ENCODE results near the gene RNF19B. TPM values are rescaled to one million over a fixed set of nuclear protein-coding genes. Genes with fewer than 3 reads are reported as not detected.

Gene RNF19B, protein sequence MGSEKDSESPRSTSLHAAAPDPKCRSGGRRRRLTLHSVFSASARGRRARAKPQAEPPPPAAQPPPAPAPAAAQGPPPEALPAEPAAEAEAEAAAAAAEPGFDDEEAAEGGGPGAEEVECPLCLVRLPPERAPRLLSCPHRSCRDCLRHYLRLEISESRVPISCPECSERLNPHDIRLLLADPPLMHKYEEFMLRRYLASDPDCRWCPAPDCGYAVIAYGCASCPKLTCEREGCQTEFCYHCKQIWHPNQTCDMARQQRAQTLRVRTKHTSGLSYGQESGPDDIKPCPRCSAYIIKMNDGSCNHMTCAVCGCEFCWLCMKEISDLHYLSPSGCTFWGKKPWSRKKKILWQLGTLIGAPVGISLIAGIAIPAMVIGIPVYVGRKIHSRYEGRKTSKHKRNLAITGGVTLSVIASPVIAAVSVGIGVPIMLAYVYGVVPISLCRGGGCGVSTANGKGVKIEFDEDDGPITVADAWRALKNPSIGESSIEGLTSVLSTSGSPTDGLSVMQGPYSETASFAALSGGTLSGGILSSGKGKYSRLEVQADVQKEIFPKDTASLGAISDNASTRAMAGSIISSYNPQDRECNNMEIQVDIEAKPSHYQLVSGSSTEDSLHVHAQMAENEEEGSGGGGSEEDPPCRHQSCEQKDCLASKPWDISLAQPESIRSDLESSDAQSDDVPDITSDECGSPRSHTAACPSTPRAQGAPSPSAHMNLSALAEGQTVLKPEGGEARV
- 10 to 100 TPM; 15.4 to 18.0 (median 16.6) TPM for polyA plus RNA-seq (ENCODE audit: insufficient read length in 4 of 4)

GRCh38 chr1:32964461-32965250 is at the start of gene RNF19B:
TSS of gene RNF19B (minus strand) at chr1:32964809. CDS start at chr1:32964685, 124 bp downstream.
- DNase-seq (ENCODE audit: low read depth in 4 of 4, low spot score in 3 of 4): peak; percentile 79 to 87 (median 83)

DNA sequence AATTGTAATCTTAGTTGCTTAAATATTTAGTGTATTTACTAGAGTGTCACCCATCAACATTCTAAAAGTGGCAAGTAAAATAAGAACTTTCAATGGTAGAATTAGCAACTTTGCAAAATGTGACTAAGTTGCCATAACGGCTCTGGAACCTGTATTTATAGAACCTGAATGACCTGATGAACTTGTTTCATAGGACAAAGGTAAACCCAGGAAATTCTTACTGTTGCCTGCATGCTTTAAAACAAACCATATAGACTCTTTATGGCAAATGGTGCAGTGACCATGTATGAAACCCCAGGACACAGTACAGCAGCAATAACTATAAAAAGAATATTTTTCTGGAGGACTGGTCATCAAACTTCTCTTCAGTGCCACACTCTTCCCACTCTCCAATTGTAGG is 49.2 kb upstream of the RNF19B start:
- no peak for DNase-seq (ENCODE audit: low read depth in 4 of 4, low spot score in 3 of 4)

GRCh38 chr1:33012165-33012564 is 47.6 kb upstream of the RNF19B start:
- DNase-seq (ENCODE audit: low read depth in 4 of 4, low spot score in 3 of 4): no peak

- no peak for DNase-seq (ENCODE audit: low read depth in 4 of 4, low spot score in 3 of 4)
Measured at GRCh38 chr1:33010932-33011731, 46.5 kb upstream of the RNF19B start.

DNA sequence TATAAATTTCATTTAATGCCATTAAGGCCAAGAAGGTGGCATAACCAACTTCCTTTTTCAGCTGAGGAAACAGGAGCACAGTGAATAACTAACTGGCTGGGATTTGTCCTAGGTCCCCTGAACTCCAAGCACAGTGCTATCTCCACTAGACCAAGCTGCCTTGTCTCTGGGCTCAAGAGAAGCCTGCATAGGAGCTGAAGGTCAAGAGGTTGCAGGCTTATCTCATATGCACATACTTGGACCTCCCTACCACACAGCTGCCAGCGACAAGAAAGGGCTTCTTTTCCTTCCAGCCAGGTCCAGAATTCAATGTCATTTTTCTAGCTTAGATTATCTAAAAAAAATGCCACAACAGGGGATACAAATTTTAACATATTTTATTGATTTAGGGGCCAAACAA is 45.0 kb upstream of the RNF19B start:
- DNase-seq (ENCODE audit: low read depth in 4 of 4, low spot score in 3 of 4): no peak

GRCh38 chr1:33008051-33008914 is 43.7 kb upstream of the RNF19B start:
- no peak for DNase-seq (ENCODE audit: low read depth in 4 of 4, low spot score in 3 of 4)

GRCh38 chr1:33007190-33008050 is 42.8 kb upstream of the RNF19B start:
- no peak for DNase-seq (ENCODE audit: low read depth in 4 of 4, low spot score in 3 of 4)

GRCh38 chr1:33005838-33006421 is 41.3 kb upstream of the RNF19B start:
- DNase-seq (ENCODE audit: low read depth in 4 of 4, low spot score in 3 of 4): no peak

DNA sequence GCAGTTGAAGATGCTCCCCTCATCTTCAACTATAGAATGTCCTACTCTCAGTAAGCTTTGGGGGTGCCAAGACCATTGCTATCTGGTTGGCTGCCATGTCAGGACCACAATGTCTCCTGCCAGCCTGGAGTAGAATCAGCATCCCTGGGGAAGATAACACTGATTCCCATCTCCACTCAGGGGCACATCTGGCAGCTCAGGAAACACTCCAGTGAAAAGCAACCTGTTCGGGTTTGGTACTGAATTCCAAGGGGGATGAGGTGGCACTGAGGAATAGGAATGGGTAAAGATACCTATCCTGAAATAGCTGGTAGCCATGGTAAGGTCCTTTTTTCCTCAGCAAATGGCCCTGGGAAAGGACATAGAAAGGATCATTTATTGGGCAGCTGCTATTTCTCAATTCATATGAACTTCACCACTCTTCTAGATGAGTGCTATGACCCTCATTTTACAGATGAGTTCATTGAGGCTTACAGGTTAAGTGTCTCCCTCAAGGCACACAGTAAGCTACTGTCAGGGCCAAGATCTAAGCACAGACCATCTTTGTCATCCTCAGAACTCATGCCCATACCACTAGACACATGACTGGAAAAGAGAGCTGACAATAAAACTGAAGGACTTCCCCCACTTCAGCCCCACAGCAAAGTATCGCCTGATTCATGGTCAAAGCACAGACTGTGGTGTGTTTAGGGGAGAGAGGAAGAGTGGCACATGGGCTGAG is 40.7 kb upstream of the RNF19B start:
- DNase-seq (ENCODE audit: low read depth in 4 of 4, low spot score in 3 of 4): no peak

- no peak for DNase-seq (ENCODE audit: low read depth in 4 of 4, low spot score in 3 of 4)
Measured at GRCh38 chr1:33004613-33005012, 40.0 kb upstream of the RNF19B start.

DNA sequence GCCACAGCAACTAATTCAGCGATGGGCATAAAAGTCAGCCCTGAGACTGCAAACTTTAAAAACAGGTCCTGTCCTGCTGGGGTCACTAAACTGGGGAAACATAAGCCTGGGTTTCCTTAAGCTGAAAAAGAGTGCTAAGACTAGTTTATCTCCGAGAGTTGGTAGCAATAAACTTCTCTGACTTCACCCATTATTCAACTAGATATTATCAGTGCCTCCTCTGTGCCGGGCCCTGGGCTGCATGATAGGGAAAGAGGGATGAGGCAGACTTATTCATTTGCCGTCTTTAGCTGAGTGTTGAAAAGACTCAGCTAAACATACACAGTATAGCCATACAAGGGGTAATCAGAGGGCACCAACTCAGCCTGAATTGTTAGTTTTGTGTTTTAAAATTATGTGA is 39.0 kb upstream of the RNF19B start:
- no peak for DNase-seq (ENCODE audit: low read depth in 4 of 4, low spot score in 3 of 4)

DNA sequence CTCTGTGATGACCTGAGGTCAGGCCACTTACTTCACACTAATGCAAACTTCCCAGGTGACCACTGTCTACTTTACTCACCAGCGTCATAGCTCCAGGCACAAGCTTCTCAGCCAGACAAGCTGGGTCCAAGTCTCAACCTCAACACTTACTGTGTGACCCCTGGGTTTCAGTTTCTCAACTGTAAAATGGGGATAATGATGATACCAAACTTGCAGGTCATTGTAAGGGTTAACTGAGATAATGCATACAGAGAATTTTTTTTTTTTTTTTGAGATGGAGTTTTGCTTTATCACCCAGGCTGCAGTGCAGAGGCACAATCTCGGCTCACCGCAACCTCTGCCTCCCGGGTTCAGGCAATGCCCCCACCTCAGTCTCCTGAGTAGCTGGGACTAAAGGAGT is 37.4 kb upstream of the RNF19B start:
- DNase-seq (ENCODE audit: low read depth in 4 of 4, low spot score in 3 of 4): no peak

GRCh38 chr1:33001282-33001681 is 36.7 kb upstream of the RNF19B start:
- DNase-seq (ENCODE audit: low read depth in 4 of 4, low spot score in 3 of 4): no peak

GRCh38 chr1:33000427-33001026 is 35.9 kb upstream of the RNF19B start:
- no peak for DNase-seq (ENCODE audit: low read depth in 4 of 4, low spot score in 3 of 4)

DNA sequence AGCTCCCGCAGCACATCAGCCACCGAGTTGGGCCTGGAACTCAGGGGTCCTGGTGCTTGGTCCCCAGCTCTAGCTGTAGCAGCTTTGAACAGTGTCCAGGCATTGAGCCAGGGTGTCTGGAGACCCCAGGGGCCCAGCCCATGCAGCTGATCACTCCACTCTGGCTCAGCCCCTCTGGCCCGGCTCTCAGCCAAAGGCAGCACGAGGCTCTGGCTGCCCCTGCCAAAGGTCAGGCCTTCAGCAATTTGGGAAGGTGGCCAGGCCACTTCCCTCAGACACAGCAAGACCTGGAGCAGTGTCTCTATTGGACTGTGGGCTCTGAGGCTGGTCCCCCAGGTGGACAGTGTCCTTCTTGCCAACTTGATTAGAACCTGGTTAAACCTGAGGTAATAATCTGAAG is 34.4 kb upstream of the RNF19B start:
- DNase-seq (ENCODE audit: low read depth in 4 of 4, low spot score in 3 of 4): no peak

GRCh38 chr1:32998064-32998463 is 33.5 kb upstream of the RNF19B start:
- DNase-seq (ENCODE audit: low read depth in 4 of 4, low spot score in 3 of 4): no peak

DNA sequence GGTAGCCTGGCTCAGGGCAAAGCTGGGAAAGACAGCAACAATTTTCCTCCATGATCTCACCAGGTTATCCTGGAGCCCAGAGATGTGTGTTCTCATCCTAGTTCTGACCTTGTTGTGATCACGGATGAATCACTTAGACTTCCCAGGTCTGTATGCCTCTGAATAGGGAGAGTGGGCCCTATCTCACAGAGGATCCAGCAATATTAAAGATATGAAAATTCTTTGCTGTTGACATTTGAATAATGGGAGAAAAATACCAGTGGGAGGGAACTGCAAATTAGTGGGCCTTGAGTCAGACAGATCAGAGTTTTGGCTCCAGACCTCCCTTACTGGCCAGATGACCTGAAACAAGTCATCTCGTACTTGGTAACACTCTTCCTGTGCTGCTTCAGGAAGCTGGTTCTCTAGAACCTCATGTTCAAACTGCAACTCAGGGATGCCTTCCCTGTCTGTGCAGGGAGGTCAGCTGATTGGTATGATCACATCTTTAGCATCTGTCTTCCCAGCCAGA is 32.8 kb upstream of the RNF19B start:
- no peak for DNase-seq (ENCODE audit: low read depth in 4 of 4, low spot score in 3 of 4)

Data from left renal pelvis (tissue), 4 donors.